HUES64 (cell line): Measurements from ENCODE around the gene ATP2B2.

ENCODE experiments used
- H3K27ac ChIP-seq: 2 replicates; pipeline ENCODE4 v1.7.0; 2013; ENCODE audit warnings: low read depth, low read length, inconsistent platforms
- H3K27me3 ChIP-seq: 2 replicates; pipeline ENCODE4 v1.6.1; 2013; ENCODE audit warnings: mild to moderate bottlenecking, low read length; ENCODE audit not compliant: insufficient read depth
- H3K36me3 ChIP-seq: 2 replicates; pipeline ENCODE4 v1.6.1; 2013; ENCODE audit warnings: mild to moderate bottlenecking, low read length; ENCODE audit not compliant: insufficient read depth
- H3K4me1 ChIP-seq: 2 replicates; pipeline ENCODE4 v1.6.1; 2013; ENCODE audit warnings: mild to moderate bottlenecking, low read length, moderate library complexity; ENCODE audit not compliant: insufficient read depth
- H3K4me3 ChIP-seq: 2 replicates; pipeline ENCODE4 v1.5.1; 2013; ENCODE audit warnings: mild to moderate bottlenecking, low read length, moderate library complexity
- H3K9ac ChIP-seq: 2 replicates; pipeline ENCODE4 v1.6.1; 2013; ENCODE audit warnings: mild to moderate bottlenecking, low read depth, low read length
- H3K9me3 ChIP-seq: 2 replicates; pipeline ENCODE4 v1.6.1; 2013; ENCODE audit warnings: low read depth, low read length; ENCODE audit not compliant: insufficient read depth
- WGBS: fragments of 150-250, 120-280 bp; methylation state at CpG from one replicate; pipeline ENCODE4 v1.1.7; 2013; ENCODE audit warnings: missing lambda C conversion rate; 5-methylcytosine and 5-hydroxymethylcytosine counted together

Gene ATP2B2

DNA sequence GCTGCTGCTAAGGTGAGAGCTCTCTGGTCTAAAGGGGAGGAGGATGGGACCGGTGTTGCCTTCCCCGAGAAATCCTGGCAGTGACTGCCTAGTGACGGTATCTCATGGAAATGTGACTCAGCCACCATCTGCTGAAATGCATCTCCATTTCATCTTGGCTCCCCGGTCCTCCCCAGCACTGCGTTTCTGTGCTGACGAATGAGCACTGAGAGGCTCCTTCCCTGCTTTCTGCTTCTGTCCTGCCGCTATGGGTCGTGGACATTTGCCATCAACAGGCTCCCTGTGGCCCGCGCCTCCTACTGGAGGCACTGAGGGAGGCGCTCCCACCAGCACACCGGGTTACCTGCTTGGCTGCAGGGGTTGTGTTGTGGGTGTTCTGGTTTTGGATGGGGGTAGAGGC, 170.9 kb downstream of the ATP2B2 start:
- Histone ChIP-seq H3K27ac (no peak overlapping the region), H3K36me3 (no peaks in the 10 kb centered on the region), H3K27me3 (0 out of 2 replicates have a peak, but pooled peaks cover 2% of the 10 kb centered on the region), H3K9ac (no peak overlapping the region), H3K4me1 (peaks cover 8% of the 10 kb centered on the region; the same call in 1 of the 2 replicates), H3K4me3 (no peak overlapping the region), H3K9me3 (no peaks in the 10 kb centered on the region)
- WGBS: 75% methylated on average over 12 of the region's 12 CpGs

DNA sequence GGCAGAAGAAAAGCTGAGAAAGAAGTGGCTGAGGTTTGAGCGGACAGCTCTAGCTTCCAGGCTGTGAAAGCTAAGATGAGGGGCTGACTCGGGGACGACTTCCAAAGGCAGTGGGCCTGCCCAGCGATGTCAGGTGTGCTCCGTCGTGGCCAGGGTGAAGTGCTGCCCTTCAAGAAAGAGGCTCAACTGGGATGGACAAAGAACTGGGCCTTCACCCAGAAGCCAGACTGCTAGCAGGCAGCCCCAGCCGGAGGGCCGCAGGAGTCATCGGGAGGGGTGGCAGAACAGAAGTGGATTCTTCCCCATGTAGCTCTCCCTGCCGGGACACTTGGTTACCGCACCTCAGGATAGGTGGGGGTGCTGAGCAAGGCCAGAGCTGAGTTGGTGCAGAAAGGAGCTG, 171.3 kb downstream of the ATP2B2 start:
- WGBS: 88% methylated on average over 11 of the region's 11 CpGs
- Histone ChIP-seq H3K27me3 (0 out of 2 replicates have a peak, but pooled peaks cover 5% of the 10 kb centered on the region), H3K27ac (no peak overlapping the region), H3K36me3 (no peaks in the 10 kb centered on the region), H3K4me1 (peaks cover 6% of the 10 kb centered on the region; the same call in 1 of the 2 replicates), H3K4me3 (no peak overlapping the region), H3K9me3 (no peaks in the 10 kb centered on the region), H3K9ac (no peak overlapping the region)

DNA sequence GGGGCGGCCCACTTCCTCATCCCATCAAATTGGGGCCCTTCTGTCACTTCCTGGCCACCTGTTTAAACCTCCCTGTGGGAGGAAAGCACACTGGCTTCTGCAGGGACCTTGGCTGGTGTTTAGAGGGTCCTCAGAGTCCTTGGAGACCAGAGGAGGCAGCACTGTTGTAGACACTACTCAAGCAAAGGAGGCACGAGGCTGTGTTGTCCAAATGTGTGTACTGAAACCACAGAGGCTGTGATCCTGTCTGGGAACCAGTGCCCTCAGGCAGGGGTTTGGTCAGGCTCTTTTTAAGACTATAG, 172.1 kb downstream of the ATP2B2 start:
- H3K27me3 ChIP-seq: peaks cover 7% of the 10 kb centered on the region; the same call in 1 of the 2 replicates
- H3K4me3 ChIP-seq: no peak overlapping the region
- H3K27ac ChIP-seq: no peak overlapping the region
- no peaks in the 10 kb centered on the region for H3K9me3 ChIP-seq
- no peak overlapping the region for H3K9ac ChIP-seq
- H3K4me1 ChIP-seq: no peaks in the 10 kb centered on the region
- 90% methylated on average over 1 of the region's 2 CpGs for WGBS
- no peaks in the 10 kb centered on the region for H3K36me3 ChIP-seq

DNA sequence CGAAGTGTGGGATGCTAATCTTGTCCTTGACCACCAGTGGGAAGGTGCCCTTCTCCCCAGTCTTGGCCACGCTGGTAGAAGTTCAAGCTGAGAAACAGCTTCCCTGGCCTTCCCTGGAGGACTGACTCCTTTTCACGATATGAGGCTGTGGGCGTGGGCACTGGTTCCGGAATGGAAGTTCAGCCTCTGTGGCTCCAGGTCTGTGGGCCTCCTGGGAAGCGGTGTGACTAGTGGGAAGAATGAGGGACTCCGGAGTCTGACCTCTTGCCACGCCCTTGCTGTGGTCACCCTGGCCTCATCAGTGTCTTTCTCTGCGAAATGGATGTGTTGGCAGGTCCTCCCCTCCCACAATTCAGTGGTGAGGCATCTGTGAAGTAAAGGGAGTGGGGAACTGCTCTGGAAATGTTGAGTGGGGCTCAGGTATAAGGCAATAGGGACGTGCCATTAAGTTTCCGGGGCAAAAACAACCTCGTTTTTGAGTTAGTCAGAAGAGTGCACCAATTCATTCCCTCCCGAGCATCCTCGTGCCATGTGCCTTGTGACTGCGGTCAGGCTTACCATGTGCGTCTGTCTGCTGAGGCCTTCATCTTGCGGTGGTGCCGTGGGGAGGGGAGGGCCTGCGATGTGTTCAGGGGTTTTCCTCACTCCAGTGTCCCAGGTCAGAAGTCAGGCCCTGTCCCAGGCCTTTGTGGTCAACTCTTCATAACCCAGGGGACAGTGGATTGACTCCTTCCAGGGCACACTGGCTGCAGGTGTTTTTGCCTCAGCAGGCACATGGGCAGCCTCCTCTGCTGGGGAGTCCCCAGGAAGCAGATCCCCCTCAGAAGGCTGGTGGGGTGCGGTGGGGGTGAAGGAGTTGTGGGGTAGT, 172.7 kb downstream of the ATP2B2 start:
- H3K9ac ChIP-seq: no peak overlapping the region
- H3K27ac ChIP-seq: no peak overlapping the region
- no peaks in the 10 kb centered on the region for H3K36me3 ChIP-seq
- WGBS: 93% methylated on average over 19 of the region's 20 CpGs
- no peak overlapping the region for H3K4me3 ChIP-seq
- H3K27me3 ChIP-seq: peaks cover 9% of the 10 kb centered on the region; the same call in 1 of the 2 replicates
- no peaks in the 10 kb centered on the region for H3K9me3 ChIP-seq
- H3K4me1 ChIP-seq: no peaks in the 10 kb centered on the region

DNA sequence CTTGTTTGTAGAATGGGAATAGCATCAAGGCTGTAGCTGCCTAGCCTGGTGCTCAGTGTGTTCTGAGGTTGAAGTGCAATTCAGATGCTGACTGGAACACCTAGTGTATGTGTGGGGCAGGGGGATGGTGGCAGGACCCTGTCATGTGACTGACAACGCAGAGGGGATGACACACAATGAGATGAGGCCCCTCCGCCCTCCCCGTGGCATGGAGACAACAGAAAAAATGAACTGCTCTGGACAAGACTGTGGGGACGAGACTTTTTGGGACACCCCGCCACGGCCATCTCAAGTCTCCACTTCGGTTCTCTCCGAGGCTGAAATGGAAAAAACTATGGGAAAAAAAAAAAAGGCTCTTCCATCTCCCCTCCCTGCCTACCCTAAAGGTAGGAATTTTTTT, 174.1 kb downstream of the ATP2B2 start:
- WGBS: 89% methylated on average over 8 of the region's 8 CpGs
- no peak overlapping the region for H3K4me3 ChIP-seq
- no peak overlapping the region for H3K27ac ChIP-seq
- no peak overlapping the region for H3K9ac ChIP-seq
- H3K36me3 ChIP-seq: no peaks in the 10 kb centered on the region
- H3K4me1 ChIP-seq: no peaks in the 10 kb centered on the region
- H3K27me3 ChIP-seq: peaks cover 10% of the 10 kb centered on the region; the same call in 1 of the 2 replicates
- no peaks in the 10 kb centered on the region for H3K9me3 ChIP-seq

DNA sequence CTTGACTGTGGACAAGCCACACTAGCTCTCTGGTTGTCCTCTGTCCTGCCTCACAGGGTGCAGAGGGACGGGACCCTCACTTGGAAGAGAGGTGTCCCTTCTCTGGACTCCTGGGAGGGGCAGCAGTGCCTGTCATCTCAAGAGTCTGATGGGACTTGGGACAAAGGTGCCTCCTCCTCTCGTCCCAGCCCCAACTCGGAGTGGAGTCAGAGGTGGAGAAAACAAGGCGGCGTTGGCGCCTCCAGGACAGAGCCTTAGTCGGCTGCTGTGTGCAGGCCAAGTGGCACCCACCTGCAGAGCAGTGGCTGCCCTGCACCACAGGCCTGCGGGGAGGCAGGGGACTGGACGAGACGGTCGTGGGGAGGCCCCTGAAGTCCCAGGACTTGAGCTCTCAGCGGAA, 175.1 kb downstream of the ATP2B2 start:
- WGBS: 79% methylated on average over 12 of the region's 12 CpGs
- Histone ChIP-seq H3K4me3 (no peak overlapping the region), H3K9me3 (no peaks in the 10 kb centered on the region), H3K36me3 (no peaks in the 10 kb centered on the region), H3K27ac (no peak overlapping the region), H3K27me3 (peaks cover 17% of the 10 kb centered on the region), H3K4me1 (no peaks in the 10 kb centered on the region), H3K9ac (no peak overlapping the region)

DNA sequence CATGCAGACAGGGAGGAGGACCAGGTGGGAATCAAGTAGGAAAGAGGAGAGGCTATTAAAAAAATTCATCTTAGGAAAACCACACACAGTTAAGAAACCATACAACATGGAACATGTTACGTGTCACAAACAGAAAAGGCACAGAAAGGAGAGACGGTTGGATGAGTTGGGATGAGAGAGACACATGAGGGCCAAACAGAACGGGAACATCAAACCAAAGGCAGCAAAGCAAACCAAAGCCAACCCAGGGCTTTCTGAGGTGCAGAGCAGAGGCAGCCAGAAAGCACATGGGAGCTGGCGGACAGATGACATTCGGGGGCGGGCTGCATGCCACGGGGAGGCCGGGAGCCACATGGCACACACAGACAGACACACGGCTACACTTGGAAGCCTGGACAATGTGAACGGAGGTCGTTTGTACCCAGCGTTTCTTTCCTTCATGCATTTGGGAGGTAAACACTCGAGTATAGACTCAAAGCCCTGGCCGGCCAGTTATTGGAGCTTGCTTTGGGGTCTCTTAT, 175.8 kb downstream of the ATP2B2 start:
- WGBS: 94% methylated on average over 14 of the region's 14 CpGs
- no peak overlapping the region for H3K4me3 ChIP-seq
- peaks cover 17% of the 10 kb centered on the region for H3K27me3 ChIP-seq

DNA sequence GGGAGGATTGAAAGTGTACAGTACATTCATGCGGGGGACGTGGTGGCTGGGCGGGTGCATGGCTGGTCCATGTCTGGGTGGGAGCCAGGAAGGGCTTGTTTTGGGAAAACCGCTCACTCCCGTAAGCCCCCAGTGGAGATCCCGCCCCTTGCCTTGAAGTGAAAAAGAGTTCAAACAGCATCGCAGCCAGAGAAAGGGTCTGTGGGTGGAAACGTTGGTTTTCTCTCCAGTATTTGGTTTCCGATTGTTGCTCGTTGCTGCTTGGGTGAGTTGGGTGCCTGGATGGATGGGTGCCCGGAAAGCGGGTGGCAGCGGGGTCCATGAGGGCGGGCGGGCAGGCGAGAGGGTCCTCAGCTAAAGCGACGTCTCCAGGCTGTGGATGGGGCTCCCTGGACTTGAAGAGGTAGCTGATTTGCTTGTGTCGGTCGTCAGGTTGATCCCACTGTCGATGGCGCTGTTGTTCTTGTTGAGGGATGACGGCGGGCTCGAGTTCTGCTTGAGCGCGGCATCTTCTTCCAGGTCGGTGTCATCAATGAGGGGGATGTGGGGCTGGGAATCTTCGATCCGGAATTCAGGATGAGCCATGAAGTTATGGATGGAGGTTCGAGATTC, 176.8 kb downstream of the ATP2B2 start:
- Histone ChIP-seq H3K27ac (no peak overlapping the region), H3K9me3 (no peaks in the 10 kb centered on the region), H3K4me3 (no peak overlapping the region), H3K27me3 (peaks cover 17% of the 10 kb centered on the region), H3K9ac (no peak overlapping the region), H3K4me1 (no peaks in the 10 kb centered on the region), H3K36me3 (no peaks in the 10 kb centered on the region)
- 78% methylated on average over 31 of the region's 31 CpGs for WGBS

More for the DNA sequence above, 175.8 kb downstream of the ATP2B2 start:
- H3K9ac ChIP-seq: no peak overlapping the region
- H3K4me1 ChIP-seq: no peaks in the 10 kb centered on the region
- H3K36me3 ChIP-seq: no peaks in the 10 kb centered on the region
- H3K27ac ChIP-seq: no peak overlapping the region
- no peaks in the 10 kb centered on the region for H3K9me3 ChIP-seq

DNA sequence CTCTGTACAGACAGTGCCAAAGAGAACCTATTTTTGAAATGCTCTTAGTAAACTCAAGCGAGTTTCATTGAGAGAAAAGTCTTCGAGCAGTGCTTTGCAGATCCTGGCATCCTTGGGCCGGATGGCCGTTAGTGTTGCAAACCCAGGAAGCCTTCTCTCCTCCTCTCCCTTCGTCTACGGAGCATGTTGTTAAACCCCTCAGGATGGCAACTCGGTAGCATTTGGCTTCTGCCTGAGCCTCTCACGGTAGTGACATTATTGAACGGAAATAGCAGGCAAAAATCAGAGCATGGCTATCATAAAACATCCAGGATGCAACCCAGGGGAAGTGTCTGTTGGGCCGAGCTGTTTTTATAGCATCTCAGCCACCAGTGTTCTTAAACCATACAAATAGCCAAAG, 177.8 kb downstream of the ATP2B2 start:
- H3K4me1 ChIP-seq: no peaks in the 10 kb centered on the region
- H3K9ac ChIP-seq: no peak overlapping the region
- H3K27me3 ChIP-seq: peaks cover 17% of the 10 kb centered on the region
- H3K27ac ChIP-seq: no peak overlapping the region
- no peaks in the 10 kb centered on the region for H3K9me3 ChIP-seq
- H3K4me3 ChIP-seq: no peak overlapping the region
- H3K36me3 ChIP-seq: no peaks in the 10 kb centered on the region
- WGBS: 87% methylated on average over 10 of the region's 10 CpGs

DNA sequence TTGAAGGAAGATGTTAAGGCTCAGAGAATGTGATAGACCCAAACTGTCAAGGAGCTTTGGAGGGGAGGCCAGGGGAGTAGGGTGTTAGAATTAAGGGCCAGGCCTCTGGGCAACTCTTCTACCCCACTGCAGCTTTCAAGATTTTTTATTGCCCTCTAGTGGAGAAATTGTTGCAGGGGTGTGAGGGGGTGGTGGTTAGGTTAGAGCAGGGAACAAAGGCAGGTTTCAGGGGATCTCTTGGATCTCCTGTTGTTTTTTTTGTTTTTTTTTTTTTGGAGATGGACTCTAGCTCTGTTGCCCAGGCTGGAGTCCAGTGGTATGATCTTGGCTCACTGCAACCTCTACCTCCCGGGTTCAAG, 183.1 kb downstream of the ATP2B2 start:
- Histone ChIP-seq H3K27me3 (peaks cover 8% of the 10 kb centered on the region), H3K36me3 (peaks cover 20% of the 10 kb centered on the region), H3K9ac (no peak overlapping the region), H3K4me1 (no peaks in the 10 kb centered on the region), H3K9me3 (no peaks in the 10 kb centered on the region), H3K27ac (no peak overlapping the region), H3K4me3 (no peak overlapping the region)
- WGBS: 63% methylated on average over 1 of the region's 1 CpG

DNA sequence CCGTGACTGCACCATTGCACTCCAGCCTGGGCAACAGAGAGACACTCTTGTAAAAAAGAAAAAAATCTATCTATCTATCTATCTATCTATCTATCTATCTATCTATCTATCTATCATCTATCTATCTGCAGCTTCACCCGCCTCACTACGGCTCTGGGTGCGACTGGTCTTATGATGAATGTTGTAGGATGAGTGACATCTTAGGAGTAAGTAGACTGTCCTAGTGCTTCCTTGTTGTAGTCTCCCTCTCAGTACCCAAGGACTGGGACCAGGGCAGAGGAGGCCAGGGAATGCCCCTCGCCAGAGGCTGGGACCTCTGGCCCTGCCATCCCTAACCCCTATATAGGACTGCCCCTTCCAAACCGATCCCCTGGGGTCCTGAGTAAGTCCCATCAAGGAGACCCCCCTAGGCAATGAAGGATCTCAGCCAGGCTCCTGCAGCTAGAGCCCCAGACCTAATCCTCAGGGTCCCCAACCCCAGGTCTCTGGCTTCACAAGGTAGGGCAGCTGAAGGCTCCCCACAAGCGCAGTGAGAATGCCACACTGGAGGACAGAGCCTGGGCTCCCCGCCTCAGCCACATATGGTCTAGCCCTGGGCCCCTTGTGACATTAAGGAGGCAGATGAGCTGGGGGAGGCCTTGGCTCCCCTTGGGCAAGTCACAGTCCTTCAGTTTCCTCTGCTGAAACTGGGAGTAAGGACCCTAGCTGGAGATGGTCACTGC, 183.6 kb downstream of the ATP2B2 start:
- Histone ChIP-seq H3K9ac (no peak overlapping the region), H3K4me3 (no peak overlapping the region), H3K27ac (no peak overlapping the region), H3K27me3 (peaks cover 8% of the 10 kb centered on the region), H3K9me3 (no peaks in the 10 kb centered on the region), H3K36me3 (peaks cover 25% of the 10 kb centered on the region), H3K4me1 (no peaks in the 10 kb centered on the region)
- 91% methylated on average over 7 of the region's 8 CpGs for WGBS
